Lower leg skin (tissue), 4 donors: ENCODE measurements around the gene ADCY10. TPM values are rescaled to one million over a fixed set of nuclear protein-coding genes. Genes with fewer than 3 reads are reported as not detected.

Experiments used
- DNase-seq, 2 donors: peaks; one replicate each; pipeline ENCODE4 v3.0.0-alpha.2; 2019; ENCODE audit warnings: low spot score in 2 of 2
- H3K4me3 ChIP-seq: fragments of 200-600 bp; sonication (generic); 2 replicates; pipeline ENCODE4 v1.5.1; 2017; ENCODE audit warnings: mild to moderate bottlenecking, low read depth; ENCODE audit not compliant: poor library complexity, severe bottlenecking
- POLR2A ChIP-seq, 2 donors: fragments of 450-650 bp; IDR thresholded peaks; one replicate each; pipeline ENCODE4 v1.6.1; 2016 to 2017; ENCODE audit warnings: antibody characterized with exemption in 2 of 2, mild to moderate bottlenecking in 1 of 2, moderate library complexity in 1 of 2
- WGBS, 2 donors: methylation state at CpG; one replicate each; pipeline ENCODE4 v1.1.5; 2018; 5-methylcytosine and 5-hydroxymethylcytosine counted together
- intact Hi-C: fragments of 100-400 bp; cut with DNase I; formaldehyde crosslinking; loops from one replicate; pipeline ENCODE4 v1.15.0; 2023; ENCODE audit warnings: low total_unique reads
- total RNA-seq, 4 donors: library from RNA; depleted of rRNA; stranded (reverse); fragments of >200 nt; gene quantifications; one replicate each; pipeline ENCODE4 v1.1.0, GENCODE V29; 2016
- TF ChIP-seq, protein P1 (sequence below), 3 donors: fragments of 450-650 bp; IDR thresholded peaks; one replicate each; pipeline ENCODE4 v1.5.1; 2016; ENCODE audit warnings: antibody characterized with exemption in 3 of 3, mild to moderate bottlenecking in 3 of 3, moderate library complexity in 2 of 3

The ADCY10 gene
- total RNA-seq, 4 donors from 2014 or later: 0.07 to 0.10 TPM; not detected in 2

DNA sequence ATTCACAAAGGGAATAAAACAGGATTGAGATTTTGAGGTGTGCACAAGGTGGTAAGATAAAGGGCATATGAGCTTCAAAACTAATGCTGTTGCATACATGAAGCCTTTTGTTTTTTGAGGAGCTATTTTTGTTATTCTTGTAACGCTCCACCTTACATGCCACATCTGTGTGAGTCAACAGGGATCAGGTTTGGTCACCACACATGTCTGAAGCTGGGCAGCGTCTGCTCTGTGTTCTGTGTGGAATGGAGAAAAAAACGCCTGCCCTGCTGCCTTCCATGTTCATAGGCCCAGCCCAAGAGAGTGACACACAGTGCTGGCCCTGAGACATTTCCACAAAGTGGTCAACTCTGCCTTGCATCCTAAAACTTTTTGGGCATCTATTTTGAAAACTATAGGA, 124.4 kb downstream of the ADCY10 start:
- no peak for DNase-seq
- 50 to 55% methylated on average over 3 of the region's 3 CpGs for WGBS, 2 donors
- intact Hi-C loops: no loop called here
- H3K4me3 ChIP-seq: no peak overlapping the region
- TF ChIP-seq, protein P1, sequence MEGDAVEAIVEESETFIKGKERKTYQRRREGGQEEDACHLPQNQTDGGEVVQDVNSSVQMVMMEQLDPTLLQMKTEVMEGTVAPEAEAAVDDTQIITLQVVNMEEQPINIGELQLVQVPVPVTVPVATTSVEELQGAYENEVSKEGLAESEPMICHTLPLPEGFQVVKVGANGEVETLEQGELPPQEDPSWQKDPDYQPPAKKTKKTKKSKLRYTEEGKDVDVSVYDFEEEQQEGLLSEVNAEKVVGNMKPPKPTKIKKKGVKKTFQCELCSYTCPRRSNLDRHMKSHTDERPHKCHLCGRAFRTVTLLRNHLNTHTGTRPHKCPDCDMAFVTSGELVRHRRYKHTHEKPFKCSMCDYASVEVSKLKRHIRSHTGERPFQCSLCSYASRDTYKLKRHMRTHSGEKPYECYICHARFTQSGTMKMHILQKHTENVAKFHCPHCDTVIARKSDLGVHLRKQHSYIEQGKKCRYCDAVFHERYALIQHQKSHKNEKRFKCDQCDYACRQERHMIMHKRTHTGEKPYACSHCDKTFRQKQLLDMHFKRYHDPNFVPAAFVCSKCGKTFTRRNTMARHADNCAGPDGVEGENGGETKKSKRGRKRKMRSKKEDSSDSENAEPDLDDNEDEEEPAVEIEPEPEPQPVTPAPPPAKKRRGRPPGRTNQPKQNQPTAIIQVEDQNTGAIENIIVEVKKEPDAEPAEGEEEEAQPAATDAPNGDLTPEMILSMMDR (IDR thresholded peaks at IDR 0.05): no peak
- no peak for TF ChIP-seq POLR2A (IDR thresholded peaks at IDR 0.05)

DNA sequence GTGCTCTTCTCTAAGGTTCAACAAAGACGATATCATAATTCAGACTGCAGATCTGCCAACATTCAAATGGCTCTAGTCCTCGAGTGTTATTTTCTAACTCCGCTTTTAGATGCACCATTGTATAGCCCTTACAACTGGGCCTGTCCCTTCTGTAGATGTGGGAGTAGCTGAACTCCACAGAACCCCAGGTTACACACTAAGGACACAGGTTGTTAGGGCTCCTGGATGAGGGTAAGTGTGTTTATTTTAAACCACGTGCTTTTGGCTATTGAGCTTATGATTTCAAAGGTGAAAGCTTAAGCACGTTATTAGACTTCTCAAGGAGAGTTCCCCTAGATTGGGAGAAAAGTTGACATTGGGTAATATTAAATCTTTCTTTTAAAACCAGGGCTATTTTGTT, 127.4 kb downstream of the ADCY10 start:
- no peak for TF ChIP-seq POLR2A (IDR thresholded peaks at IDR 0.05)
- TF ChIP-seq, protein P1 (IDR thresholded peaks at IDR 0.05): no peak
- WGBS, 2 donors: 85 to 93% methylated on average over 5 of the region's 5 CpGs
- DNase-seq: no peak
- intact Hi-C loops: loop anchor here (2.0 kb wide), 1 partner anchor 16 kb away; no protein-coding TSS in a partner anchor
- no peak overlapping the region for H3K4me3 ChIP-seq

DNA sequence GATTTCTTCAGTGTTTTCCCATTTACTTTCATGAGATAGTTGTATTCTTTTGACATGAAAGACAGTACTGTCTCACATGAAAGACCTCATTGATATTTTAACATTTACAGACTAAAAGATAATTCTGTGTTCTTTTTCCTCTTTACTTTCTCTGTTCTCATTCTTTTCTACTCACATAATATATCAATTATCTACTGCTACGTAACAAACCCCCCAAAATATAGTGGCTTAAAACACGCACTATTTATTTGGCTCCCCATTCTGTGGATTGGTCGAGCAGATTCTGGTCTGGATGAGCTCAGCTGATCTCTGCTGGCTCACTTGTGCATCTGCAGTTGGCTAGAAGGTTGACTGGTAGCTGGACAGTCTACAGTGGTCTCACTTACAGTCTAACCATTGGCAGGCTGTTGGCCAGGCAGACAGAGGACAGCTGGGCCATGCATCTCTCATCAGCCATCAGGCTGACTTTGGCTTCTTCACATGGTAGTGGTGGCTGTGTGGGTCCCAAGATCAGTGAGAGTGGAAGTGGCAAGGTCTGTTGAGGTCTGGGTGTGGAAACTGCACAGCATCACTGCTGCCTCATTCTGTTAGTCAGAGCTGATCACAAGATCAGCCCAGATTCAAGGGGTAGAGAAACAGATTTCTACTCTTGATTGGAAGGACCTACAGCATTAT, 128.9 kb downstream of the ADCY10 start:
- WGBS, 2 donors: 88 to 94% methylated on average over 3 of the region's 3 CpGs
- intact Hi-C loops: no loop called here
- TF ChIP-seq, protein P1 (IDR thresholded peaks at IDR 0.05): no peak
- TF ChIP-seq POLR2A (IDR thresholded peaks at IDR 0.05): no peak
- H3K4me3 ChIP-seq: no peak overlapping the region
- no peak for DNase-seq

DNA sequence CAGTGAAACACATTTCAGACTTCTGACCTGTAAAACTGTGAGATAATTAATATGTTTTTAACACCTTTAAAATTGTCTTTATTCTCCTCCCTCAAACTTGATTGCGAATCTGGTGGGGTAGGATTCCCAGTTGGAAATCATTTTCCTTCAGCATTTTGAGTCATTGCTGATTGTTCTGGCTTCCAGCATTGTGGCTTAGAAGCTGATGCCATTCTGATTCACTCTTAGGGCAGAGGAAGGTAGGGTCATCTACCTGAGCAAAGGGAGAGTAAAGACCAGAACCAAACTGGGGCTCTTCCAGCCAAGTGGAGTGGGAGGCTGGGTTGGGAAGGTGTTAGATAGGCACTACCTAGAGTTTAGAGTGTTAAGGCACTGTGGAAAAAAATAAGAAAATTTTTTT, 131.0 kb downstream of the ADCY10 start:
- 93 to 98% methylated on average over 1 of the region's 1 CpG for WGBS, 2 donors
- intact Hi-C loops: no loop called here

DNA sequence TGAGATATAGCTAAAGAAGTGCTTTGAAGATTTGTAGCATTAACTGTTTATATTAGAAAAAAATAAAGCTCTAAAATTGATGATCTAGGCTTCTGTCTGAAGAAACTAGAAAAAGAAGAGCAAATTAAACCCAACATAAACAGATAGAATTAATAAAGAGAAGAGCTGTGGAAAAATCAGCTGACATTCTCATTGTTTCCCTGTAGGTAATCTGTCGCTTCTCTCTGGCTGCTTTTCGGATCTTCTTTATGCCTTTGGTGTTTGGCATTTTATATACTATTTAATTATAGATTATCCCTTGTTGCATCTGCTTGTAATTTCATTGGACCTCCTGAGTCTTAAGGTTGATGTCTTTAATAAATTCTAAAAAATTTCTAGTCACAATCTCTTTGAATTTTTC, 132.4 kb downstream of the ADCY10 start:
- DNase-seq: no peak
- intact Hi-C loops: no loop called here
- TF ChIP-seq, protein P1 (IDR thresholded peaks at IDR 0.05): no peak
- TF ChIP-seq POLR2A (IDR thresholded peaks at IDR 0.05): no peak
- WGBS, 2 donors: 97 to 100% methylated on average over 2 of the region's 2 CpGs
- no peak overlapping the region for H3K4me3 ChIP-seq

More for the DNA sequence above, 131.0 kb downstream of the ADCY10 start:
- TF ChIP-seq, protein P1 (IDR thresholded peaks at IDR 0.05): no peak
- TF ChIP-seq POLR2A (IDR thresholded peaks at IDR 0.05): no peak
- DNase-seq: no peak
- H3K4me3 ChIP-seq: no peak overlapping the region

DNA sequence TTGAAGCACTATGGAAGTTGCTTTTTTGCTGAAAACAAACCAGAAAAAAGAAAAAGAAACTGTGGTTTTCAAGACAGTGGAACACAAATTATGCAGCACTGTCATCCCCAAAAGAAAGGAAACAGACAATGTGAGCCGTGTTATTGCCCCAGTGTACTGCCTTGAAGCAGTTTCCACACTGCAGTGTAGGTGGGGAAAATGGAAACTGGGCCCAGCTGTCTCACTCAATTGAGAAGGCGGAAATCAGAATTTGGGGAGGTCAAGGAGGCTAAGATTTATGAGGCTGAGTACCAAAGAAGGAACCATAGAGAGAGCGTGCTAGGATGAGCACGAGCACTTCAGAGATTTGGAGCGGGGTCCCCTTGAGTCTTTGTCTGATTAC, 136.7 kb downstream of the ADCY10 start:
- WGBS, 2 donors: 90 to 93% methylated on average over 5 of the region's 5 CpGs
- DNase-seq: no peak
- no peak for TF ChIP-seq POLR2A (IDR thresholded peaks at IDR 0.05)
- intact Hi-C loops: no loop called here
- no peak overlapping the region for H3K4me3 ChIP-seq
